Adrenal gland (tissue), 12 donors: ENCODE measurements around the gene VWDE. TPM values are rescaled to one million over a fixed set of nuclear protein-coding genes. Genes with fewer than 3 reads are reported as not detected.

Experiments
- DNase-seq, 7 donors: peaks; one replicate each; pipeline ENCODE4 v3.0.0-alpha.2; 2019 to 2020
- H3K27ac ChIP-seq, 5 donors: fragments of 200-600 bp; sonication (generic) in 4 of 5; 1 replicate in 3 of 5; 2 replicates in 2 of 5; pipeline versions ENCODE4 v1.5.1 to v1.8.0; 2016 to 2020; ENCODE audit warnings: mild to moderate bottlenecking in 1 of 5
- H3K27me3 ChIP-seq: fragments of 200-600 bp; 2 replicates; pipeline ENCODE4 v1.8.0; 2021
- H3K36me3 ChIP-seq, 2 donors: fragments of 200-600 bp; replicated peaks in 1 of 2; 1 replicate in 1 of 2; 2 replicates in 1 of 2; pipeline versions ENCODE4 v1.5.1 to v1.8.0; 2018 to 2022
- H3K4me1 ChIP-seq, 2 donors: fragments of 200-600 bp; replicated peaks in 1 of 2; 1 replicate in 1 of 2; 2 replicates in 1 of 2; pipeline versions ENCODE4 v1.5.1 to v1.8.0; 2018 to 2021
- H3K4me3 ChIP-seq, 4 donors: fragments of 200-600 bp; sonication (generic) in 3 of 4; one replicate each; pipeline ENCODE4 v1.5.1; 2016 to 2018
- H3K9me3 ChIP-seq, 3 donors: fragments of 200-600 bp; sonication (generic) in 1 of 3; replicated peaks in 1 of 3; 1 replicate in 2 of 3; 2 replicates in 1 of 3; pipeline versions ENCODE4 v1.5.1 to v1.8.0; 2016 to 2021
- POLR2A ChIP-seq, 2 donors: fragments of 450-650 bp; IDR thresholded peaks; one replicate each; pipeline ENCODE4 v1.6.1; 2017; ENCODE audit warnings: antibody characterized with exemption in 2 of 2, mild to moderate bottlenecking in 2 of 2, moderate library complexity in 1 of 2
- WGBS, 4 donors: extraction: QIAGEN DNeasy Blood & Tissue Kit in 2 of 4; methylation state at CpG; one replicate each; pipeline versions ENCODE4 v1.1.5 to v1.1.7; 2013 to 2017; 5-methylcytosine and 5-hydroxymethylcytosine counted together
- intact Hi-C, 2 donors: fragments of 100-400 bp; cut with DNase I; formaldehyde crosslinking; loops; one replicate each; pipeline versions ENCODE4 v1.14.1 to v1.15.0; 2022 to 2023
- polyA plus RNA-seq, 3 donors: library from polyadenylated mRNA; stranded (reverse); fragments of 200-250 nt in 2 of 3; fragments of 350-450 nt in 1 of 3; fragmentation: Illumina TruSeq in 1 of 3; extraction: RNeasy Lipid Tissue Mini Kit (QIAGEN cat#74804) in 1 of 3; gene quantifications; one replicate each; pipeline ENCODE4 v1.2.3, GENCODE V29; 2013 to 2014
- total RNA-seq, 9 donors: library from RNA; depleted of rRNA in 4 of 9; stranded (reverse); fragments of >200 nt in 4 of 9; fragments of 120-200 nt in 1 of 9; fragmentation: NEBNext Ultra II Directional in 1 of 9; extraction: Animal tissue kit (Norgen Biotek cat#: 25700) in 1 of 9; gene quantifications; one replicate each; pipeline versions ENCODE4 v1.1.0 to v1.2.4, GENCODE V29; 2013 to 2023
- TF ChIP-seq, protein P1 (sequence below), 6 experiments: fragments of 450-650 bp in 4 of 6; fragments of 200-600 bp in 2 of 6; sonication (generic) in 1 of 6; IDR thresholded peaks; 1 replicate in 5 of 6; 2 replicates in 1 of 6; pipeline versions ENCODE4 v1.5.1 to v1.8.0; 2016 to 2021; ENCODE audit warnings: antibody characterized with exemption in 6 of 6, mild to moderate bottlenecking in 2 of 6, moderate library complexity in 1 of 6
- donor health status: healthy with polysubstance abuse.
- donor health status: Bipolar disorder and iron deficiency.
- donor health status: DM: yes; HTN: yes; CAD: no.
- donor health status: DM: no; HTN: no; CAD: no.
- donor health status: DM: no; HTN: no; CAD: no.
- donor health status: DM: yes; HTN: yes; CAD: no.

Gene VWDE
- total and polyA plus RNA-seq, 12 donors: 0.26 to 11.1 (median 0.95) TPM; not detected in 2

DNA sequence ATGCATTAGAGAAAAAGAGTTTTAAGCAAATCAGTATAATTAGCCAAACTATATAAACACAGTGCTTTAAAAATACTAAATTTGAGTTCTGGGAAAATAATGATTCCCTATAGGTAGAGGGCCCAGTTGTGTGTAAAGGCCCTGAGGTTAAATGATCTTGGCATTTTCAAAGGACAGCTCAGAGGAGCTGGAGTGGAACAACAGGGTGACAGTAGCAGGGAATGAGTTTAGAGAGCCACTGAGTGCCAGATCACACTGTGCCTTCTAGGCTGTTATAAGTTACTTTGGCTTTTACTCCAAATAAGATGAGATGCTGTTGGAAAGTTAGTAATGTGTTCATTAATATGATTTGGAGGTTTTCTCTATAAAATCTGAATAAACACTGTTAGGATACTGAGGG, 34.6 kb downstream of the VWDE start:
- Histone ChIP-seq H3K27ac (no peak overlapping the region), H3K9me3 (peaks cover 0 to 5% (median 0%) of the 10 kb centered on the region in 3 donors), H3K4me1 (no peaks in the 10 kb centered on the region), H3K4me3 (no peak overlapping the region), H3K27me3 (no peaks in the 10 kb centered on the region), H3K36me3 (no peaks in the 10 kb centered on the region)
- intact Hi-C loops: no loop called here
- no peak for DNase-seq
- TF ChIP-seq, protein P1, sequence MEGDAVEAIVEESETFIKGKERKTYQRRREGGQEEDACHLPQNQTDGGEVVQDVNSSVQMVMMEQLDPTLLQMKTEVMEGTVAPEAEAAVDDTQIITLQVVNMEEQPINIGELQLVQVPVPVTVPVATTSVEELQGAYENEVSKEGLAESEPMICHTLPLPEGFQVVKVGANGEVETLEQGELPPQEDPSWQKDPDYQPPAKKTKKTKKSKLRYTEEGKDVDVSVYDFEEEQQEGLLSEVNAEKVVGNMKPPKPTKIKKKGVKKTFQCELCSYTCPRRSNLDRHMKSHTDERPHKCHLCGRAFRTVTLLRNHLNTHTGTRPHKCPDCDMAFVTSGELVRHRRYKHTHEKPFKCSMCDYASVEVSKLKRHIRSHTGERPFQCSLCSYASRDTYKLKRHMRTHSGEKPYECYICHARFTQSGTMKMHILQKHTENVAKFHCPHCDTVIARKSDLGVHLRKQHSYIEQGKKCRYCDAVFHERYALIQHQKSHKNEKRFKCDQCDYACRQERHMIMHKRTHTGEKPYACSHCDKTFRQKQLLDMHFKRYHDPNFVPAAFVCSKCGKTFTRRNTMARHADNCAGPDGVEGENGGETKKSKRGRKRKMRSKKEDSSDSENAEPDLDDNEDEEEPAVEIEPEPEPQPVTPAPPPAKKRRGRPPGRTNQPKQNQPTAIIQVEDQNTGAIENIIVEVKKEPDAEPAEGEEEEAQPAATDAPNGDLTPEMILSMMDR (IDR thresholded peaks at IDR 0.05): no peak
- no peak for TF ChIP-seq POLR2A (IDR thresholded peaks at IDR 0.05)

DNA sequence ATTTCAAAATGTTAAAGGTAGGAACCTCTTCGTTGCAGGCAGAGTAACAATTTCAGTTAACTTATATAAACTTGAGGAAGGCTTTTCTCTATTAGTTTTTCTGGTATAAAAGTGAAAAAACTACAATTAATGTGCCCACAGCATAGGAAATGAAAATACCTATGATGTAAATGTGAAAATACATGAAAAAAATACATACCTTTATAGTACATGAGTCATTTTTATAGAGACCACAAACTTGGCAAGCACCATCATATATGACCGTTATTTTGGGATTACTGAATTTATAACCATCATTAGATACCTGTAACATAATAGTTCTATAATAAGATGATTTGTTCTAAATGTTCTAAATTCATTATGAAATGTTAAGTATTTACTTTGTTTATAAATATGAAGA, 42.7 kb downstream of the VWDE start:
- 36 to 62% (median 53%) methylated on average over 2 of the region's 2 CpGs for WGBS, 4 donors
- Histone ChIP-seq H3K4me1 (no peaks in the 10 kb centered on the region), H3K9me3 (no peaks in the 10 kb centered on the region), H3K4me3 (no peak overlapping the region), H3K27ac (no peak overlapping the region), H3K36me3 (no peaks in the 10 kb centered on the region), H3K27me3 (no peaks in the 10 kb centered on the region)
- TF ChIP-seq POLR2A (IDR thresholded peaks at IDR 0.05): no peak
- TF ChIP-seq, protein P1 (IDR thresholded peaks at IDR 0.05): no peak
- no peak for DNase-seq
- intact Hi-C loops: no loop called here

DNA sequence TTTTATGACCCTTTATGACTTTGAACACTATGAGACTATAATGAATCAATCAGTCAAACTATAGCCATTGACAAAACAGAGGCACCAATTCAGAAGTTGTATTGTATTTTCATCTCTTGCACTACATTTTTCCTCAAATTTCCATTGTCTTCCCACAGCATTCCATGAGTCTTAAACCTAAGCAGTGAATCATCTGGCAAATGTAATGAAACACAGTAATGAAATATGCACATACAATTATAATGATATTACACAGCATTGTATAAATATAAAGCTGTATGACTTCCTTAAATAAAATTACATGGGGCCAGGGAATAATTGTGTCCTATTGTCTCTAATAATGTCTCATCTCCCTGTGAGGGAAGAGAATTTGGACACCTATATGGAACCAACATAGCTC, 45.0 kb downstream of the VWDE start:
- H3K4me1 ChIP-seq: no peaks in the 10 kb centered on the region
- intact Hi-C loops: no loop called here
- H3K4me3 ChIP-seq: no peak overlapping the region
- H3K27ac ChIP-seq: no peak overlapping the region
- no peaks in the 10 kb centered on the region for H3K36me3 ChIP-seq
- no peaks in the 10 kb centered on the region for H3K9me3 ChIP-seq
- TF ChIP-seq, protein P1 (IDR thresholded peaks at IDR 0.05): no peak
- TF ChIP-seq POLR2A (IDR thresholded peaks at IDR 0.05): no peak
- H3K27me3 ChIP-seq: no peaks in the 10 kb centered on the region
- DNase-seq: no peak

DNA sequence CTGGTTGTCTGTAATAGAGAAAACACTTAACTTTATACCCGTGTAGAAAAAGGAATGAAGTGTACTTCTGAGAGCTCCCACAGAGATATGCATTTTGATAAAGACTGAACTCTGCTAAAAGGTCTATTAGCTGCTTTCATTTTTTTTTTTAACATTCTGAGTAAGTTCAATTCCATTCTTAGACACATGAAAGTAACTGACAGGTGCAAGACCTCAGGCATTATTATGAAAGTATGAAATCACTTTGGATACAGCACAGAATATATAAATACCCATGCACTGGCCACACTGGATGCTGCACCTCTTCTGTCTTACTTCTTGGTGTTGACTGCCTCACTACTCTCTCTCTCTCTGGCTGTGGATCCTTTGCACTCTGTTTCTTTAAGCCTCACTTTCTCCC, 46.2 kb downstream of the VWDE start:
- WGBS, 4 donors: 24 to 61% (median 35%) methylated on average over 1 of the region's 1 CpG
- TF ChIP-seq, protein P1 (IDR thresholded peaks at IDR 0.05): no peak
- no peak for TF ChIP-seq POLR2A (IDR thresholded peaks at IDR 0.05)
- H3K36me3 ChIP-seq: no peaks in the 10 kb centered on the region

More for the DNA sequence above, 46.2 kb downstream of the VWDE start:
- DNase-seq: no peak
- Histone ChIP-seq H3K4me3 (no peak overlapping the region), H3K27ac (no peak overlapping the region), H3K4me1 (no peaks in the 10 kb centered on the region), H3K9me3 (no peaks in the 10 kb centered on the region), H3K27me3 (no peaks in the 10 kb centered on the region)
- intact Hi-C loops: no loop called here
